ENCODE results near the gene NUBP2. TPM values are rescaled to one million over a fixed set of nuclear protein-coding genes. Genes with fewer than 3 reads are reported as not detected.

Gene NUBP2
- total and polyA plus RNA-seq, 8 donors: 14.7 to 171 (median 67.7) TPM

GRCh38 chr16:1773703-1774447 is 8.9 kb upstream of the NUBP2 start:
- TF ChIP-seq CTCF (IDR thresholded peaks at IDR 0.05) (no peak), POLR2AphosphoS5 (IDR thresholded peaks at IDR 0.05) (peak in 1 of 3 donors; percentile 4)
- H3K27me3 ChIP-seq: no peaks in the 10 kb centered on the region
- DNase-seq: peak in 1 of 2 donors; percentile 70
- intact Hi-C loops (cut with DNase I; ENCODE audit: low total_unique reads): no loop called here
- H3K9me3 ChIP-seq: no peaks in the 10 kb centered on the region
- H3K4me3 ChIP-seq: peak overlapping the region; percentile 75 to 98 (median 94)
- peak overlapping the region; percentile 92 to 97 (median 95) for H3K27ac ChIP-seq
- WGBS, 5 donors: 4 to 9% (median 7%) methylated on average over 25 to 45 of the region's 45 CpGs
- H3K36me3 ChIP-seq: peaks cover 24 to 53% (median 50%) of the 10 kb centered on the region in 4 donors
- H3K4me1 ChIP-seq: peaks cover 35 to 64% (median 60%) of the 10 kb centered on the region in 4 donors

- Histone ChIP-seq H3K27me3 (no peaks in the 10 kb centered on the region), H3K9me3 (no peaks in the 10 kb centered on the region), H3K27ac (peak overlapping the region in 4 of 5 donors; percentile 92 to 97 (median 94)), H3K36me3 (peaks cover 23 to 53% (median 50%) of the 10 kb centered on the region in 4 donors), H3K4me1 (peaks cover 35 to 68% (median 59%) of the 10 kb centered on the region in 4 donors), H3K4me3 (peak overlapping the region in 3 of 4 donors; percentile 75 to 98 (median 96))
- DNase-seq: no peak
- 63 to 92% (median 77%) methylated on average over 2 to 7 of the region's 7 CpGs for WGBS, 5 donors
- TF ChIP-seq EP300 (IDR thresholded peaks at IDR 0.05) (no peak), POLR2A (IDR thresholded peaks at IDR 0.05) (no peak), POLR2AphosphoS5 (IDR thresholded peaks at IDR 0.05) (no peak), CTCF (IDR thresholded peaks at IDR 0.05) (no peak)
- intact Hi-C loops (cut with DNase I; ENCODE audit: low total_unique reads): no loop called here
Observed at GRCh38 chr16:1774448-1774780, 8.3 kb upstream of the NUBP2 start.

GRCh38 chr16:1775006-1775845 is 7.5 kb upstream of the NUBP2 start:
- Histone ChIP-seq H3K27me3 (no peaks in the 10 kb centered on the region), H3K4me3 (no peak overlapping the region), H3K4me1 (peaks cover 34 to 69% (median 59%) of the 10 kb centered on the region in 4 donors), H3K27ac (no peak overlapping the region), H3K36me3 (peaks cover 29 to 55% (median 54%) of the 10 kb centered on the region in 4 donors), H3K9me3 (no peaks in the 10 kb centered on the region)
- intact Hi-C loops (cut with DNase I; ENCODE audit: low total_unique reads): no loop called here
- 87 to 91% (median 91%) methylated on average over 14 to 30 of the region's 30 CpGs for WGBS, 5 donors
- no peak for DNase-seq
- TF ChIP-seq POLR2AphosphoS5 (IDR thresholded peaks at IDR 0.05) (no peak), EP300 (IDR thresholded peaks at IDR 0.05) (no peak), POLR2A (IDR thresholded peaks at IDR 0.05) (no peak), CTCF (IDR thresholded peaks at IDR 0.05) (no peak)

GRCh38 chr16:1775846-1776671 is 6.7 kb upstream of the NUBP2 start:
- no peak for DNase-seq
- Histone ChIP-seq H3K4me3 (no peak overlapping the region), H3K27me3 (no peaks in the 10 kb centered on the region), H3K9me3 (no peaks in the 10 kb centered on the region), H3K4me1 (peaks cover 30 to 68% (median 59%) of the 10 kb centered on the region in 4 donors), H3K27ac (no peak overlapping the region), H3K36me3 (peaks cover 36 to 64% (median 62%) of the 10 kb centered on the region in 4 donors)
- intact Hi-C loops (cut with DNase I; ENCODE audit: low total_unique reads): no loop called here
- WGBS, 5 donors: 82 to 88% (median 85%) methylated on average over 4 to 28 of the region's 28 CpGs
- TF ChIP-seq POLR2AphosphoS5 (IDR thresholded peaks at IDR 0.05) (no peak), CTCF (IDR thresholded peaks at IDR 0.05) (no peak), POLR2A (IDR thresholded peaks at IDR 0.05) (no peak), EP300 (IDR thresholded peaks at IDR 0.05) (no peak)
